HepG2 (cell line): ENCODE data around the gene MAP3K7CL. TPM values are rescaled to one million over a fixed set of nuclear protein-coding genes. Genes with fewer than 3 reads are reported as not detected.

Experiments
- ATAC-seq: fragments of 200-7000 bp; cut with Tn5 transposase; 3 replicates; pipeline ENCODE4 v1.9.1; 2020; ENCODE audit warnings: mild to moderate bottlenecking, moderate library complexity
- BruUV-seq: library from RNA; stranded (reverse); fragments of 400-500 nt; replicated peaks from 2 replicates; lab custom pipeline; 2021; lab: Mats Ljungman, UMichigan
- CTCF ChIA-PET: fragments of 300-600 bp; formaldehyde crosslinking; extraction: SDS; loops from one replicate; lab custom pipeline; 2021; ENCODE audit warnings: low total read pairs, inconsistent platforms, low intra/inter-chr PET ratio; lab: Yijun Ruan, JAX
- POLR2A ChIA-PET: fragments of 350-600 bp; sonication (Branson Sonifier 250); formaldehyde crosslinking; loops from one replicate; lab custom pipeline; 2020; ENCODE audit warnings: antibody characterized with exemption, inconsistent platforms; lab: Yijun Ruan, JAX
- DNase-seq: peaks from one replicate; pipeline ENCODE4 v3.0.0-alpha.2; 2015; ENCODE audit warnings: low spot score
- FAIRE-seq: peaks from 3 replicates; lab custom pipeline; 2011; peaks lifted over from hg19 to GRCh38; lab: Jason Lieb, UNC
- H2AFZ ChIP-seq: one replicate; pipeline ENCODE4 v1.6.1; 2011; ENCODE audit warnings: low read length, inconsistent platforms
- H3K27ac ChIP-seq: fragments of 300-600 bp; 3 replicates; pipeline ENCODE4 v1.8.0; 2011; ENCODE audit warnings: mixed run types, mild to moderate bottlenecking, mixed read lengths, low read length, inconsistent platforms; ENCODE audit not compliant: insufficient read depth; ENCODE audit errors: extremely low read length
- H3K27me3 ChIP-seq, 2 experiments: fragments of 200-600 bp in 1 of 2; 2 replicates in 1 of 2; 3 replicates in 1 of 2; pipeline versions ENCODE4 v1.6.0 to v1.8.0; 2011; ENCODE audit warnings: low read length in 2 of 2, mild to moderate bottlenecking in 2 of 2, moderate library complexity in 2 of 2, inconsistent platforms in 1 of 2; ENCODE audit not compliant: insufficient read depth in 2 of 2, control insufficient read depth in 1 of 2
- H3K36me3 ChIP-seq, 2 experiments: fragments of 200-600 bp in 1 of 2; replicated peaks in 1 of 2; 2 replicates in 1 of 2; 3 replicates in 1 of 2; pipeline versions ENCODE4 v1.5.1 to v1.8.0; 2011; ENCODE audit warnings: low read length in 2 of 2, inconsistent platforms in 1 of 2; ENCODE audit not compliant: insufficient read depth in 2 of 2, control insufficient read depth in 1 of 2
- H3K4me1 ChIP-seq: 2 replicates; pipeline ENCODE4 v1.5.1; 2012; ENCODE audit warnings: low read length, inconsistent platforms; ENCODE audit not compliant: insufficient read depth
- H3K4me2 ChIP-seq: 2 replicates; pipeline ENCODE4 v1.6.0; 2011; ENCODE audit warnings: low read depth, low read length, inconsistent platforms
- H3K4me3 ChIP-seq, 3 experiments: fragments of 200-600 bp in 1 of 3; sonication (generic), shearing (Covaris generic) in 1 of 3; replicated peaks in 1 of 3; 2 replicates each; pipeline ENCODE4 v1.5.1; 2011 to 2016; ENCODE audit warnings: low read length in 3 of 3, inconsistent platforms in 2 of 3, low read depth in 2 of 3, mild to moderate bottlenecking in 2 of 3, control low read depth in 1 of 3, mixed read lengths in 1 of 3; ENCODE audit not compliant: insufficient read depth in 1 of 3
- H3K79me2 ChIP-seq: one replicate; pipeline ENCODE4 v1.6.1; 2011; ENCODE audit warnings: low read length, inconsistent platforms; ENCODE audit not compliant: insufficient read depth
- H3K9ac ChIP-seq: 2 replicates; pipeline ENCODE4 v1.6.0; 2011; ENCODE audit warnings: mild to moderate bottlenecking, low read depth, low read length, inconsistent platforms; ENCODE audit not compliant: insufficient read depth
- H3K9me3 ChIP-seq: 2 replicates; pipeline ENCODE4 v1.5.1; 2012; ENCODE audit warnings: mild to moderate bottlenecking, low read length
- H4K20me1 ChIP-seq: 2 replicates; pipeline ENCODE4 v1.6.0; 2011; ENCODE audit warnings: inconsistent platforms, mild to moderate bottlenecking, low read length, moderate library complexity; ENCODE audit not compliant: insufficient read depth
- ARID3A ChIP-seq: IDR thresholded peaks from 2 replicates; pipeline ENCODE4 v1.6.1; 2012; ENCODE audit warnings: low read depth, low read length, improper control_type of control experiment
- DDIT3 ChIP-seq: sonication (generic); formaldehyde crosslinking; IDR thresholded peaks from 2 replicates; pipeline ENCODE4 v1.4.0; 2020; ENCODE audit warnings: mild to moderate bottlenecking, missing genetic modification reagents
- SRF ChIP-seq: IDR thresholded peaks from 2 replicates; pipeline ENCODE4 v1.6.1; 2011; ENCODE audit warnings: mild to moderate bottlenecking, low read depth, low read length, moderate library complexity
- ZNF260 ChIP-seq: sonication (generic); formaldehyde crosslinking; IDR thresholded peaks from 2 replicates; pipeline ENCODE4 v1.4.0; 2020; ENCODE audit warnings: missing genetic modification reagents, low read depth, mild to moderate bottlenecking, borderline replicate concordance
- ZNF281 ChIP-seq: sonication (generic); formaldehyde crosslinking; IDR thresholded peaks from 2 replicates; pipeline ENCODE4 v1.4.0; 2020; ENCODE audit warnings: missing genetic modification reagents, borderline replicate concordance
- WGBS: methylation state at CpG from one replicate; pipeline ENCODE4 v1.1.6; 2017; ENCODE audit warnings: low lambda C conversion rate; 5-methylcytosine and 5-hydroxymethylcytosine counted together
- in situ Hi-C: cut with HindIII; loops from 2 replicates; pipeline ENCODE4 v1.10.0; 2017; ENCODE audit warnings: low pct_unique_long_range_greater_than_20kb; ENCODE audit not compliant: extremely low pct_ligation_motif_present
- intact Hi-C: fragments of 100-400 bp; cut with micrococcal nuclease; formaldehyde crosslinking; loops from one replicate; pipeline ENCODE4 v1.10.0; 2022; ENCODE audit not compliant: unreplicated experiment
- polyA plus RNA-seq, 8 experiments: library from polyadenylated mRNA; depleted of rRNA in 3 of 8; stranded (reverse) in 7 of 8; unstranded in 1 of 8; fragments of >200 nt; fragmentation: Illumina TruSeq in 4 of 8; extraction: Trizol in 4 of 8; gene quantifications; 2 replicates each; pipeline versions ENCODE4 v1.2.1 to v1.2.3, GENCODE V29; 2011 to 2016; ENCODE audit warnings: low read depth in 4 of 8, missing spikeins in 1 of 8, mixed read lengths in 1 of 8; ENCODE audit not compliant: insufficient read depth in 1 of 8
- total RNA-seq, 5 experiments: library from RNA; depleted of rRNA; stranded (reverse); fragments of >200 nt; fragmentation: Illumina TruSeq; extraction: Trizol; gene quantifications; 2 replicates each; pipeline ENCODE4 v1.2.3, GENCODE V29; 2016; ENCODE audit warnings: low read depth in 1 of 5

MAP3K7CL gene
- total and polyA plus RNA-seq, 2 of the 13 experiments (the other 11 are each of a cell fraction or from before 2014, with no cell fraction given) = 0.04 to 0.15 TPM

GRCh38 chr21:29135481-29135880 is 5.0 kb downstream of the MAP3K7CL start:
- CTCF ChIA-PET = no interaction called here
- intact Hi-C loops = no loop called here

GRCh38 chr21:29136033-29136432 is 5.6 kb downstream of the MAP3K7CL start:
- no peak for FAIRE-seq
- H3K4me1 ChIP-seq = no peaks in the 10 kb centered on the region
- in situ Hi-C loops = no loop called here
- no peaks in the 10 kb centered on the region for H3K79me2 ChIP-seq
- WGBS = 0% methylated on average over 1 of the region's 1 CpG
- intact Hi-C loops = no loop called here
- no peak overlapping the region for H2AFZ ChIP-seq
- no peaks in the 10 kb centered on the region for H3K36me3 ChIP-seq
- H3K27me3 ChIP-seq = peaks cover 0 to 2% of the 10 kb centered on the region in 2 experiments; a peak in 2 of 5 replicates
- no peak overlapping the region for H3K4me3 ChIP-seq
- H4K20me1 ChIP-seq = no peaks in the 10 kb centered on the region
- no peak overlapping the region for H3K4me2 ChIP-seq
- DNase-seq = no peak
- CTCF ChIA-PET = no interaction called here
- H3K9me3 ChIP-seq = no peaks in the 10 kb centered on the region
- H3K27ac ChIP-seq = no peak overlapping the region
- no TSS peak for BruUV-seq
- H3K9ac ChIP-seq = no peak overlapping the region
- no peak for TF ChIP-seq ZNF260 (CRISPR knock-in tag)
- no peak for TF ChIP-seq ZNF281 (CRISPR knock-in tag)
- no peak for TF ChIP-seq DDIT3 (CRISPR knock-in tag)
- TF ChIP-seq ARID3A = no peak
- ATAC-seq = no peak
- POLR2A ChIA-PET = no interaction called here

More at GRCh38 chr21:29135481-29135880, 5.0 kb downstream of the MAP3K7CL start:
- Histone ChIP-seq H3K36me3 (no peaks in the 10 kb centered on the region), H3K4me1 (no peaks in the 10 kb centered on the region), H3K9ac (no peak overlapping the region), H3K9me3 (no peaks in the 10 kb centered on the region), H4K20me1 (no peaks in the 10 kb centered on the region), H3K4me3 (no peak overlapping the region), H2AFZ (no peak overlapping the region), H3K27ac (no peak overlapping the region), H3K4me2 (no peak overlapping the region), H3K27me3 (peaks cover 0 to 2% of the 10 kb centered on the region in 2 experiments; a peak in 2 of 5 replicates), H3K79me2 (no peaks in the 10 kb centered on the region)
- TF ChIP-seq SRF = no peak
- no TSS peak for BruUV-seq
- DNase-seq = no peak
- FAIRE-seq = no peak
- no peak for ATAC-seq
- POLR2A ChIA-PET = no interaction called here
- in situ Hi-C loops = no loop called here
